ENCODE results near the gene SYT1.

DNA sequence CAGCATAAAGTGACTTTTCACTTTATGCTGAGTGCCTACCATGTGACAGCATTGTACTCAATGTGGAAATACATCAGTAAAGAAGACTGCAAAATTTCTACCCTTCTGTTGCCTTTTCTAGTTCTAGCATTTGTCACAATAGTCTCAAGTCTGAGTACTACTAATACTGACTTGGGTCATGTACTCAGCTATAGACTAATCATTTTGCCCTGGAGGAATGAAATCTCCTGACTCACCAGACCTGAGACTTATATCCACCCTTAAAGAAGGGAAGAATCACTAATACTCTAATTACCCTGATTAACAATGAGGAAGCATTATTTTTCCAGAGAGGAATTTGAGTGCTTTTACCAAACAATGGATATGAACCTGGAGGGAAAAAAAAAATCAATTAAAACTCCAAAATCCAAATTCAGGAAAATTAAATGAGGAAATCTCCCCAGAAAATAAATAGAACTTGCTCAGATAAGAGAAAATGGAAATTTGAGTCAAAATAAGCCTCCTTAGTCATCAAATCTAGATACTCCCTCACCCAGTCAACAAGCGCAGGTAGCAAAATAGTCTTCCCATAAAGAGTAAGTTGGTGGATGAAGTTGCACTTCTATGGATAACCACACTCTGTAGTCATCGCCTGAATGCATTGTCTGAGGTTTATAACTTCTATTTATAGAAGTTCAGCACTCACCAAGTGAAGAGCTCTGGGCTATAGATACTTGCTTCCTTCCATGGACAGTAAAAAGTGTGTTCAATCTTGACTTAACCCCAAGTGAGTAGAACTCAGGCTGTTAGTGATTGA, 386.6 kb downstream of the SYT1 start:
- TF ChIP-seq, protein P1, sequence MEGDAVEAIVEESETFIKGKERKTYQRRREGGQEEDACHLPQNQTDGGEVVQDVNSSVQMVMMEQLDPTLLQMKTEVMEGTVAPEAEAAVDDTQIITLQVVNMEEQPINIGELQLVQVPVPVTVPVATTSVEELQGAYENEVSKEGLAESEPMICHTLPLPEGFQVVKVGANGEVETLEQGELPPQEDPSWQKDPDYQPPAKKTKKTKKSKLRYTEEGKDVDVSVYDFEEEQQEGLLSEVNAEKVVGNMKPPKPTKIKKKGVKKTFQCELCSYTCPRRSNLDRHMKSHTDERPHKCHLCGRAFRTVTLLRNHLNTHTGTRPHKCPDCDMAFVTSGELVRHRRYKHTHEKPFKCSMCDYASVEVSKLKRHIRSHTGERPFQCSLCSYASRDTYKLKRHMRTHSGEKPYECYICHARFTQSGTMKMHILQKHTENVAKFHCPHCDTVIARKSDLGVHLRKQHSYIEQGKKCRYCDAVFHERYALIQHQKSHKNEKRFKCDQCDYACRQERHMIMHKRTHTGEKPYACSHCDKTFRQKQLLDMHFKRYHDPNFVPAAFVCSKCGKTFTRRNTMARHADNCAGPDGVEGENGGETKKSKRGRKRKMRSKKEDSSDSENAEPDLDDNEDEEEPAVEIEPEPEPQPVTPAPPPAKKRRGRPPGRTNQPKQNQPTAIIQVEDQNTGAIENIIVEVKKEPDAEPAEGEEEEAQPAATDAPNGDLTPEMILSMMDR (IDR thresholded peaks at IDR 0.05; ENCODE audit: insufficient read depth, low read length, poor library complexity, severe bottlenecking) = no peak
- no peak for TF ChIP-seq EZH2phosphoT487 (conservative IDR thresholded peaks at IDR 0.05; ENCODE audit: low read length)
